WTC11 (cell line): ENCODE results near the gene MED8. TPM values are rescaled to one million over a fixed set of nuclear protein-coding genes. Genes with fewer than 3 reads are reported as not detected.

Experiments used
- ATAC-seq: fragments of 200-7000 bp; cut with Tn5 transposase; 2 replicates; pipeline ENCODE4 v1.10.0; 2021; ENCODE audit warnings: mild to moderate bottlenecking, moderate library complexity
- CTCF ChIA-PET: fragments of 300-600 bp; sonication (Branson Sonifier 250); formaldehyde crosslinking; loops from one replicate; lab custom pipeline; 2021; ENCODE audit warnings: antibody characterized with exemption; lab: Charles Lee
- POLR2A ChIA-PET: fragments of 350-600 bp; sonication (Branson Sonifier 250); formaldehyde crosslinking; loops from one replicate; lab custom pipeline; 2021; ENCODE audit warnings: antibody characterized with exemption; lab: Charles Lee
- DNase-seq: peaks from one replicate; pipeline ENCODE4 v3.0.0; 2021; ENCODE audit warnings: low spot score
- H3K27ac Mint-ChIP-seq: 2 replicates; pipeline ENCODE4 v1.8.0; 2021; ENCODE audit warnings: mixed read lengths
- H3K27me3 Mint-ChIP-seq: 2 replicates; pipeline ENCODE4 v1.8.0; 2021; ENCODE audit warnings: low read depth, mild to moderate bottlenecking, moderate library complexity, mixed read lengths
- H3K36me3 Mint-ChIP-seq: 2 replicates; pipeline ENCODE4 v1.8.0; 2021; ENCODE audit warnings: mixed read lengths
- H3K4me1 Mint-ChIP-seq: 2 replicates; pipeline ENCODE4 v1.8.0; 2022; ENCODE audit warnings: mixed read lengths
- H3K4me3 Mint-ChIP-seq: 2 replicates; pipeline ENCODE4 v1.8.0; 2021; ENCODE audit warnings: mild to moderate bottlenecking, moderate library complexity, mixed read lengths
- H3K9me3 Mint-ChIP-seq: 2 replicates; pipeline ENCODE4 v1.8.0; 2021; ENCODE audit warnings: mixed read lengths
- AFF4 ChIP-seq: sonication (generic); formaldehyde crosslinking; IDR thresholded peaks from 2 replicates; pipeline ENCODE4 v1.8.1; 2023; ENCODE audit warnings: mild to moderate bottlenecking, missing genetic modification reagents, borderline replicate concordance
- AR ChIP-seq: fragments of 250-450 bp; sonication (Bioruptor Pico); IDR thresholded peaks from 2 replicates; pipeline ENCODE4 v1.9.0; 2021; ENCODE audit warnings: mild to moderate bottlenecking
- CREM ChIP-seq: sonication (generic); formaldehyde crosslinking; IDR thresholded peaks from 2 replicates; pipeline ENCODE4 v1.8.1; 2022; ENCODE audit warnings: mild to moderate bottlenecking, missing genetic modification reagents, moderate library complexity
- CTCF ChIP-seq: fragments of 200-600 bp; IDR thresholded peaks from 2 replicates; pipeline ENCODE4 v1.8.0; 2022; ENCODE audit warnings: antibody characterized with exemption
- FOXJ3 ChIP-seq: sonication (generic); formaldehyde crosslinking; IDR thresholded peaks from 2 replicates; pipeline ENCODE4 v1.9.0; 2021; ENCODE audit warnings: missing genetic modification reagents, mild to moderate bottlenecking, borderline replicate concordance
- HMGA2 ChIP-seq: fragments of 250-450 bp; sonication (Bioruptor Pico); IDR thresholded peaks from 2 replicates; pipeline ENCODE4 v1.4.0; 2021; ENCODE audit warnings: mild to moderate bottlenecking, moderate library complexity
- NR2C2 ChIP-seq: sonication (generic); formaldehyde crosslinking; IDR thresholded peaks from 2 replicates; pipeline ENCODE4 v1.8.0; 2022; ENCODE audit warnings: mild to moderate bottlenecking, missing genetic modification reagents
- SOX15 ChIP-seq: fragments of 250-450 bp; sonication (Bioruptor Pico); IDR thresholded peaks from 2 replicates; pipeline ENCODE4 v1.9.0; 2021; ENCODE audit warnings: mild to moderate bottlenecking
- ZBTB21 ChIP-seq: sonication (generic); formaldehyde crosslinking; IDR thresholded peaks from 2 replicates; pipeline ENCODE4 v1.8.1; 2023; ENCODE audit warnings: mild to moderate bottlenecking, missing genetic modification reagents, borderline replicate concordance
- ZNF219 ChIP-seq: sonication (generic); formaldehyde crosslinking; IDR thresholded peaks from 2 replicates; pipeline ENCODE4 v1.8.0; 2023; ENCODE audit warnings: missing genetic modification reagents, mild to moderate bottlenecking, borderline replicate concordance
- ZNF317 ChIP-seq: sonication (generic); formaldehyde crosslinking; IDR thresholded peaks from 2 replicates; pipeline ENCODE4 v1.8.1; 2023; ENCODE audit warnings: low read depth, mild to moderate bottlenecking, moderate library complexity, missing genetic modification reagents, borderline replicate concordance
- ZNF396 ChIP-seq: fragments of 250-450 bp; sonication (Bioruptor Pico); IDR thresholded peaks from 2 replicates; pipeline ENCODE4 v1.8.0; 2021; ENCODE audit warnings: mild to moderate bottlenecking, moderate library complexity, borderline replicate concordance
- ZNF532 ChIP-seq: fragments of 250-450 bp; sonication (Bioruptor Pico); IDR thresholded peaks from 2 replicates; pipeline ENCODE4 v1.9.0; 2021; ENCODE audit warnings: mild to moderate bottlenecking, borderline replicate concordance
- ZSCAN18 ChIP-seq: fragments of 250-450 bp; sonication (Bioruptor Pico); IDR thresholded peaks from 2 replicates; pipeline ENCODE4 v2.1.2; 2022; ENCODE audit warnings: mild to moderate bottlenecking, moderate library complexity
- total RNA-seq: library from RNA; stranded (reverse); gene quantifications from 3 replicates; pipeline ENCODE4 v1.2.3, GENCODE V29; 2021

The MED8 gene
- total RNA-seq, 1 experiment from 2014 or later: 17.7 TPM

GRCh38 chr1:43396059-43396458 is 6.5 kb upstream of the MED8 start:
- ChIA-PET CTCF (no interaction called here), POLR2A (interaction anchor here (0.6 kb wide), 1 partner anchor 28 kb away, joined by 3 read pairs; the partner anchor contains the start of gene ELOVL1)
- Mint-ChIP-seq H3K27ac (no peak overlapping the region), H3K27me3 (no peaks in the 10 kb centered on the region), H3K36me3 (no peaks in the 10 kb centered on the region), H3K4me1 (no peaks in the 10 kb centered on the region), H3K4me3 (no peak overlapping the region), H3K9me3 (no peaks in the 10 kb centered on the region)
- TF ChIP-seq NR2C2 (no peak), CTCF (no peak), AFF4 (CRISPR knock-in tag) (no peak), FOXJ3 (no peak), ZBTB21 (CRISPR knock-in tag) (no peak), HMGA2 (CRISPR knock-in tag) (no peak), CREM (CRISPR knock-in tag) (no peak), ZNF532 (no peak), ZNF396 (CRISPR knock-in tag) (no peak), SOX15 (CRISPR knock-in tag) (no peak), ZSCAN18 (no peak), ZNF317 (CRISPR knock-in tag) (no peak), AR (CRISPR knock-in tag) (no peak), ZNF219 (CRISPR knock-in tag) (no peak)
- ATAC-seq (no peak), DNase-seq (no peak)
